Activated T-cell treated with anti-CD3 and anti-CD28 coated beads for 48 hours (primary cell): ENCODE data around the gene DDX49.

Experiments used
- DNase-seq: peaks from one replicate; pipeline ENCODE4 v3.0.0-alpha.2; 2020; ENCODE audit warnings: low read depth

DDX49 gene

GRCh38 chr19:18919086-18919899 lies at the start of gene DDX49, which contains the start of gene COPE:
DDX49 (plus strand) TSS chr19:18919715; CDS start chr19:18919742, 27 bp downstream.
COPE (minus strand) TSS chr19:18919387; CDS start chr19:18919348, 39 bp downstream.
- DNase-seq = peak; percentile 95

- DNase-seq = no peak
Measured at GRCh38 chr19:18869781-18870530, 49.6 kb upstream of the DDX49 start.

- no peak for DNase-seq
Measured at GRCh38 chr19:18870531-18871172, 48.9 kb upstream of the DDX49 start.

- no peak for DNase-seq
Measured at GRCh38 chr19:18871543-18871942, 48.0 kb upstream of the DDX49 start.

- no peak for DNase-seq
Measured at GRCh38 chr19:18875726-18876125, 43.8 kb upstream of the DDX49 start.

- DNase-seq = no peak
Measured at GRCh38 chr19:18876865-18877264, 42.6 kb upstream of the DDX49 start.

GRCh38 chr19:18878058-18878797 lies 41.3 kb upstream of the DDX49 start:
- no peak for DNase-seq

- DNase-seq = no peak
Measured at GRCh38 chr19:18878858-18879578, 40.5 kb upstream of the DDX49 start.

- DNase-seq = peak; percentile 46
Measured at GRCh38 chr19:18879579-18880373, 39.7 kb upstream of the DDX49 start.

GRCh38 chr19:18881491-18881890 lies 38.0 kb upstream of the DDX49 start:
- no peak for DNase-seq

- no peak for DNase-seq
Measured at GRCh38 chr19:18883526-18884304, 35.8 kb upstream of the DDX49 start.

- DNase-seq = no peak
Measured at GRCh38 chr19:18886972-18887371, 32.5 kb upstream of the DDX49 start.

- no peak for DNase-seq
Measured at GRCh38 chr19:18889949-18890745, 29.4 kb upstream of the DDX49 start.

- DNase-seq = no peak
Measured at GRCh38 chr19:18893587-18894253, 25.8 kb upstream of the DDX49 start.

GRCh38 chr19:18894254-18895037 lies 25.1 kb upstream of the DDX49 start:
- DNase-seq = no peak

- DNase-seq = no peak
Measured at GRCh38 chr19:18895038-18895823, 24.3 kb upstream of the DDX49 start.
